RWPE1 (cell line): ENCODE results near the gene CSTPP1.
A peak's percentile ranks its signal among the peaks of the same experiment; 100 is the strongest.

Experiments used
- CTCF ChIA-PET: fragments of 350-600 bp; sonication (Branson Sonifier 250); formaldehyde crosslinking; extraction: SDS; loops from one replicate; lab custom pipeline; 2021; lab: Yijun Ruan, JAX
- POLR2A ChIA-PET: fragments of 400-600 bp; formaldehyde crosslinking; extraction: SDS; loops from one replicate; lab custom pipeline; 2020; ENCODE audit warnings: antibody characterized with exemption; ENCODE audit not compliant: low non-redundant PET; lab: Yijun Ruan, JAX
- DNase-seq: peaks from one replicate; pipeline ENCODE4 v3.0.0; 2012; ENCODE audit warnings: low spot score
- H3K27ac ChIP-seq: fragments of 450-650 bp; 2 replicates; pipeline ENCODE4 v1.5.1; 2017
- TF ChIP-seq, protein P1 (sequence below): fragments of 450-650 bp; conservative IDR thresholded peaks from 2 replicates; pipeline ENCODE4 v1.5.1; 2017; ENCODE audit warnings: low read depth, mild to moderate bottlenecking

The CSTPP1 gene

GRCh38 chr11:47183031-47183856, 246.7 kb downstream of the CSTPP1 start:
- peak overlapping the region; percentile 98 for H3K27ac ChIP-seq
- POLR2A ChIA-PET = interaction anchor here (0.6 to 5.9 kb wide), 3 partner anchors 32 to 226 kb away, joined by 3 to 70 read pairs (median 3); partner anchors contain the start of gene DDB2
- DNase-seq = no peak
- CTCF ChIA-PET = no interaction called here
- TF ChIP-seq, protein P1, sequence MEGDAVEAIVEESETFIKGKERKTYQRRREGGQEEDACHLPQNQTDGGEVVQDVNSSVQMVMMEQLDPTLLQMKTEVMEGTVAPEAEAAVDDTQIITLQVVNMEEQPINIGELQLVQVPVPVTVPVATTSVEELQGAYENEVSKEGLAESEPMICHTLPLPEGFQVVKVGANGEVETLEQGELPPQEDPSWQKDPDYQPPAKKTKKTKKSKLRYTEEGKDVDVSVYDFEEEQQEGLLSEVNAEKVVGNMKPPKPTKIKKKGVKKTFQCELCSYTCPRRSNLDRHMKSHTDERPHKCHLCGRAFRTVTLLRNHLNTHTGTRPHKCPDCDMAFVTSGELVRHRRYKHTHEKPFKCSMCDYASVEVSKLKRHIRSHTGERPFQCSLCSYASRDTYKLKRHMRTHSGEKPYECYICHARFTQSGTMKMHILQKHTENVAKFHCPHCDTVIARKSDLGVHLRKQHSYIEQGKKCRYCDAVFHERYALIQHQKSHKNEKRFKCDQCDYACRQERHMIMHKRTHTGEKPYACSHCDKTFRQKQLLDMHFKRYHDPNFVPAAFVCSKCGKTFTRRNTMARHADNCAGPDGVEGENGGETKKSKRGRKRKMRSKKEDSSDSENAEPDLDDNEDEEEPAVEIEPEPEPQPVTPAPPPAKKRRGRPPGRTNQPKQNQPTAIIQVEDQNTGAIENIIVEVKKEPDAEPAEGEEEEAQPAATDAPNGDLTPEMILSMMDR = no peak

DNA sequence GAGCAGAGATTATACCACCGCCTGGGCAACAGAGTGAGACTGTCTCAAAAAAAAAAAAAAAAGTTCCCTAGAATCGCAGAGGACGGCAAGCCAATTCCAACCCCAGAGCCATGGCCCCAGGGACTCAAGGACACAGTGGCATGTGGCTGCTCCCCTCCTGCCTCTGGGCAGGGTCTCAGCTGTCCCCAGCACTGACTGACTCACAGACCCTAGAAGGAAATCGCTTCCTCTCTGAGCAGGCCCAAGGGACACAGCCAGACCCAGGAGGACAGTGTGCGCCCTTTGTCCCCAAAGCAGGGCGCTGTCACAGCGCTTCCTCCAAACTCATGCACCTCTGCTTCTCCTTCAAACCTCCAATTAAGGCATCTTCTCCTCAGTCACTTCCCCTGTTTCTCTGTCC, 247.4 kb downstream of the CSTPP1 start:
- no peak for DNase-seq
- ChIA-PET POLR2A (interaction anchor here (5.9 kb wide), 1 partner anchor 31 kb away, joined by 70 read pairs; the partner anchor contains the start of gene DDB2), CTCF (no interaction called here)
- peak overlapping the region; percentile 98 for H3K27ac ChIP-seq
- TF ChIP-seq, protein P1 = no peak

DNA sequence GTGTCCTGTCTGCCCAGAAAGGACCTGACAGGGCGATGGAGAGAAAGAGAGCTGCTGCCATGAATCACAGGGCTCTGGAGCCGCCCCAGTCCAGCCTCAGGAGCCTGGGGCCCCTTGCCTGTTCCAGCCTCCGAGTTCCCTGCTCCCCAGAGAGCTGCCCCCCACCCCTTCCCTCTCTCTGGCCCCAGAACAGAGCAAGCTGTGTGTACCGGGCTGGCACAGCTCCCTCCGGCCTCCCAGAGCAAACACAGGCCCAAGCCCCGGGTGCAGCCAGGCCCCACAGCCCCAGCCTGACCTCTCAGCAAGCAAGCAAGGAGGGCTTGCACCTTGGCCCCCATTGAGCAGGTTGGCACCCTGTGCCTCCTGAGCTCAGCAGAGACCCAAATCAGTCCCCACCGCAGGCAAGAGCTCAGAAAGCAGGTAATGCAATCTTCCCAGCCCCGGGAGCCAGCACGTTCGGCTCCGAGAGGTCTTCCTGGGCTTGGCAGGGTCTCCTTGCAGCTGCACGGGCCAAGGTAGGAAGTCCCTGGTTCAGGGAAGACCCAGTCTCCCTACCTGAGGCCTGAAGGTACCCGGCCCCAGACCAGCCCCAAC, 248.2 kb downstream of the CSTPP1 start:
- H3K27ac ChIP-seq = peak overlapping the region; percentile 98
- POLR2A ChIA-PET = interaction anchor here (0.6 to 5.9 kb wide), 4 partner anchors 29 to 1049 kb away, joined by 3 to 70 read pairs (median 5); partner anchors contain the start of gene DDB2
- TF ChIP-seq, protein P1 = no peak
- no peak for DNase-seq
- CTCF ChIA-PET = interaction anchor here (0.5 to 1.8 kb wide), 5 partner anchors 31 to 795 kb away, joined by 3 to 11 read pairs (median 3); partner anchors contain the start of gene DDB2

- H3K27ac ChIP-seq = peak overlapping the region; percentile 98
- CTCF ChIA-PET = interaction anchor here (0.6 to 1.8 kb wide), 4 partner anchors 31 to 431 kb away, joined by 3 to 11 read pairs (median 3); partner anchors contain the start of gene DDB2
- peak; percentile 78 for DNase-seq
- POLR2A ChIA-PET = interaction anchor here (0.6 to 5.9 kb wide), 4 partner anchors 30 to 1049 kb away, joined by 3 to 70 read pairs (median 5); partner anchors contain the start of gene DDB2
- TF ChIP-seq, protein P1 = no peak
Measured at GRCh38 chr11:47185305-47186075, 248.9 kb downstream of the CSTPP1 start.

- POLR2A ChIA-PET = interaction anchor here (1.1 to 5.9 kb wide), 2 partner anchors 19 to 29 kb away, joined by 3 to 70 read pairs; partner anchors contain the start of gene DDB2
- CTCF ChIA-PET = interaction anchor here (1.5 to 2.7 kb wide), 3 partner anchors 8 to 73 kb away, joined by 6 to 11 read pairs (median 6); partner anchors contain the start of gene DDB2
- peak; percentile 55 for DNase-seq
- H3K27ac ChIP-seq = peak within 1 kb of the TSS; percentile 98
- TF ChIP-seq, protein P1 = no peak; the same call in 1 of the 2 replicates
Measured at GRCh38 chr11:47186076-47186699, 249.6 kb downstream of the CSTPP1 start, which contains the start of gene PACSIN3. Gene PACSIN3, minus strand, starts transcription at chr11:47186434. Its CDS starts 3,707 bp downstream, at chr11:47182727.
